ENCODE measurements around the gene RPL10.

The RPL10 gene

DNA sequence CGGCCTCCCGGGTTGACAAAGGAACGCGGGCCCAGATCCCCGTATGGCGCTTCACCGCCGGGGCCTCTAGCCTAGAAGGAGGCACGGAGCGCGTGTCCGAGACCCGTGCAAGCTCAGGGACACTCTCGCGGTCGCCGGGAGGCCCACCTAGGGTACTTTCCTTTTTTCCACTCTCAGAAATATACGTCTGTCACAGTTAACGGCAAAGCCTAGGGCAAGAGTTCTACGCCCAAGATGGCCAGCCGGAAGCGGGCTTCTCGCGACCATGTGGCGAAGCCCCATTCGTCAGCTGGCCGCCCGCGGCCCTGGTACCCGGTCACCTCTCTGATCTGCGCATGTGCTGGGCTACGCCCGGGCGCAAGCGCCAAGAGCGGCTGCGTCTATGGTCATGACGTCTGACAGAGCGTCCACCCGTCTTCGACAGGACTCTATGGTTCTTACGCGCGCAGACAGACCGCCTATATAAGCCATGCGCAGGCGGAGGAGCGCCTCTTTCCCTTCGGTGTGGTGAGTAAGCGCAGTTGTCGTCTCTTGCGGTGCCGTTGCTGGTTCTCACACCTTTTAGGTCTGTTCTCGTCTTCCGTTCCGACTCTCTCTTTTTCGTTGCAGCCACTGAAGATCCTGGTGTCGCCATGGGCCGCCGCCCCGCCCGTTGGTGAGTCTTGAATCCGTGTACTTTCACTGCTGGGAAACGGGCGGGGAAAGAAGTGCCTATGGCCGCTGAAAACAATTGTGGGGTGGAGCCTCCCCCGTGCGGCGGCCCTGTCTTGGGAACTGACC lies at the start of gene RPL10:
Gene RPL10 (plus strand): TSS at position 490 of the 780 bp plus-strand sequence. CDS start 143 bp downstream, at position 633.
- Histone ChIP-seq H3K27ac (ENCODE audit: low read length) (peak within 1 kb of the TSS; percentile 92), H3K4me2 (ENCODE audit: low read length) (peak within 1 kb of the TSS; percentile 100), H3K36me3 (replicated peaks; ENCODE audit: low read depth, low read length) (peaks cover 27% of the 10 kb centered on the region), H3K9me3 (ENCODE audit: insufficient read depth, low read length) (no peaks in the 10 kb centered on the region), H3K79me2 (ENCODE audit: low read length) (peaks cover 26% of the 10 kb centered on the region), H3K27me3 (ENCODE audit: low read depth, low read length) (no peaks in the 10 kb centered on the region), H3K4me3 (ENCODE audit: low read length) (peak within 1 kb of the TSS; percentile 92), H3K9ac (ENCODE audit: low read length) (peak within 1 kb of the TSS; percentile 97), H4K20me1 (ENCODE audit: insufficient read depth, low read length) (peaks cover 11% of the 10 kb centered on the region; the same call in 1 of the 2 replicates), H2AFZ (ENCODE audit: low read depth, low read length) (no peak within 1 kb of the TSS), H3K4me1 (ENCODE audit: low read length) (peaks cover 11% of the 10 kb centered on the region)
- no peak for TF ChIP-seq EZH2phosphoT487 (IDR thresholded peaks at IDR 0.05; ENCODE audit: low read depth)

DNA sequence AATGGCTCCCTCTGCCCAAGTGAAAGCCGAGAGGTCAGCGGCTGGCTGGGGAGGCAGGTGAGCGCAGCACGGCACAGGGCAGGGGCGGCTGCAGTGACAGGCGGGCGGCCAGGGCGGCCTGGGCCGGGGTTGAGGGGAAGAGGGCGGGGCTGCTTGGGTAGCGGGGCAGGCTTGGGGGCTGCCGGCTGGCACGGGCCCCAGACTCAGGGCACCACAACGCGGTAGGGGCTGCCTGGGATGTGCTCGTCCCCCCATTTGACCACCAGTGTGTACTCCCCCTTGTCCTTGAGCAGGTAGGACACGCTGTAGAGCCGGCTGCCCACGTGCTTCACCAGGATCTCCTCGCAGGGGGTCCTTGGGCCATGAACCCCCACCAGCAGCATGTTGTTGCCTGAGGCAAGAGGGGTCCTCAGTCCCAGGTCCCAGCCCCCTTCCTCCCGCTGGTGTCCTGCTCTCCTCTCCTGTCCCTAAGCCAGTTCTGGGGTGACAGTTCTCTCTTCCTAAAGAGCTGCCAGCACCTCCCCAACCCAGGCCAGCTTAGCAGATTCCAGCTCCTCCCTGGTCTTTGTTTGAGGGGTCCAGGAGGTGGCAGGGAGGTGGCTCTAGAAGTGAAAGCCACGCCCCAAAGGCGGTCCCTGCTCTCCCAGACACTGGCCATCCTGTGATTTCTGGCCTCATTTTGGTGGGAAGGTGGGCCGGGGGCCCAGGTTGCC lies 49.4 kb upstream of the RPL10 start:
- Histone ChIP-seq H3K4me1 (ENCODE audit: low read length) (peaks cover 5% of the 10 kb centered on the region), H3K9ac (ENCODE audit: low read length) (no peak overlapping the region), H3K27ac (ENCODE audit: low read length) (no peak overlapping the region), H3K36me3 (replicated peaks; ENCODE audit: low read depth, low read length) (peaks cover 22% of the 10 kb centered on the region), H3K4me3 (ENCODE audit: low read length) (no peak overlapping the region), H4K20me1 (ENCODE audit: insufficient read depth, low read length) (no peaks in the 10 kb centered on the region; the same call in 1 of the 2 replicates), H3K27me3 (ENCODE audit: low read depth, low read length) (no peaks in the 10 kb centered on the region), H3K4me2 (ENCODE audit: low read length) (no peak overlapping the region), H3K79me2 (ENCODE audit: low read length) (no peaks in the 10 kb centered on the region), H2AFZ (ENCODE audit: low read depth, low read length) (no peak overlapping the region), H3K9me3 (ENCODE audit: insufficient read depth, low read length) (no peaks in the 10 kb centered on the region)
- TF ChIP-seq EZH2phosphoT487 (IDR thresholded peaks at IDR 0.05; ENCODE audit: low read depth) = no peak
- TF ChIP-seq, protein P1, sequence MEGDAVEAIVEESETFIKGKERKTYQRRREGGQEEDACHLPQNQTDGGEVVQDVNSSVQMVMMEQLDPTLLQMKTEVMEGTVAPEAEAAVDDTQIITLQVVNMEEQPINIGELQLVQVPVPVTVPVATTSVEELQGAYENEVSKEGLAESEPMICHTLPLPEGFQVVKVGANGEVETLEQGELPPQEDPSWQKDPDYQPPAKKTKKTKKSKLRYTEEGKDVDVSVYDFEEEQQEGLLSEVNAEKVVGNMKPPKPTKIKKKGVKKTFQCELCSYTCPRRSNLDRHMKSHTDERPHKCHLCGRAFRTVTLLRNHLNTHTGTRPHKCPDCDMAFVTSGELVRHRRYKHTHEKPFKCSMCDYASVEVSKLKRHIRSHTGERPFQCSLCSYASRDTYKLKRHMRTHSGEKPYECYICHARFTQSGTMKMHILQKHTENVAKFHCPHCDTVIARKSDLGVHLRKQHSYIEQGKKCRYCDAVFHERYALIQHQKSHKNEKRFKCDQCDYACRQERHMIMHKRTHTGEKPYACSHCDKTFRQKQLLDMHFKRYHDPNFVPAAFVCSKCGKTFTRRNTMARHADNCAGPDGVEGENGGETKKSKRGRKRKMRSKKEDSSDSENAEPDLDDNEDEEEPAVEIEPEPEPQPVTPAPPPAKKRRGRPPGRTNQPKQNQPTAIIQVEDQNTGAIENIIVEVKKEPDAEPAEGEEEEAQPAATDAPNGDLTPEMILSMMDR (IDR thresholded peaks at IDR 0.05; ENCODE audit: low read depth, low read length) = no peak

DNA sequence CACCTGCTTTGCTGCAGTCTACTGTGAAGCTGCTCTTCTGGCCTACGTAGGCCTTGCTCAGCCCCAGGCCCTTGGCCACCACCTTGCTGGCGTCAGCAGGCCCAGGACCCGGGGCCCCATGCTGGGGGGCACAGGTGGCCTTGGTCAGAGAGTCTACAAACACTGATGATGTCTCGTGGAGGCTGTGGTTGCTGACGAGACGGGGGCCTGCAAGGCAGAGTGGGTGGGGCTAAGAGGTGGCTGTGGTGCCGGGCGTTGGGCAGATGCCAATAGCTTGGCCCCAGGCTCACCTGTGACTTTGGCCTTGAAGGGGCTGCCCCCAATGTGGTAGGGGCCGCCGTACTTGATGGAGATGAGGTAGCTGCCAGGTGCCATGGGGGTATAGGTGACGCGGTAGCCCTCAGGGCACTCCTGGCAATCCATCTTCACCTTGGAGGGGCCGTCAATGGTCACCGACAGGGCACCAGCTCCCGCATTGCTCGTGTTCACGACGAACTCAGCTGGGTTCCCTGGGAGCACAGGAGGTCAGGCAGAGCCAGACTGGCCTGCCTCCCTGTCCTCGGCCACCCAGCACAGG lies 48.7 kb upstream of the RPL10 start:
- no peak overlapping the region for H3K27ac ChIP-seq (ENCODE audit: low read length)
- no peak for TF ChIP-seq EZH2phosphoT487 (IDR thresholded peaks at IDR 0.05; ENCODE audit: low read depth)
- TF ChIP-seq, protein P1 (IDR thresholded peaks at IDR 0.05; ENCODE audit: low read depth, low read length) = no peak
- H3K27me3 ChIP-seq (ENCODE audit: low read depth, low read length) = no peaks in the 10 kb centered on the region
- H3K36me3 ChIP-seq (replicated peaks; ENCODE audit: low read depth, low read length) = peaks cover 28% of the 10 kb centered on the region
- H3K4me1 ChIP-seq (ENCODE audit: low read length) = peaks cover 5% of the 10 kb centered on the region
- H2AFZ ChIP-seq (ENCODE audit: low read depth, low read length) = no peak overlapping the region
- no peak overlapping the region for H3K4me3 ChIP-seq (ENCODE audit: low read length)
- no peak overlapping the region for H3K4me2 ChIP-seq (ENCODE audit: low read length)
- no peaks in the 10 kb centered on the region; the same call in 1 of the 2 replicates for H4K20me1 ChIP-seq (ENCODE audit: insufficient read depth, low read length)
- no peak overlapping the region for H3K9ac ChIP-seq (ENCODE audit: low read length)
- H3K9me3 ChIP-seq (ENCODE audit: insufficient read depth, low read length) = no peaks in the 10 kb centered on the region
- H3K79me2 ChIP-seq (ENCODE audit: low read length) = no peaks in the 10 kb centered on the region

DNA sequence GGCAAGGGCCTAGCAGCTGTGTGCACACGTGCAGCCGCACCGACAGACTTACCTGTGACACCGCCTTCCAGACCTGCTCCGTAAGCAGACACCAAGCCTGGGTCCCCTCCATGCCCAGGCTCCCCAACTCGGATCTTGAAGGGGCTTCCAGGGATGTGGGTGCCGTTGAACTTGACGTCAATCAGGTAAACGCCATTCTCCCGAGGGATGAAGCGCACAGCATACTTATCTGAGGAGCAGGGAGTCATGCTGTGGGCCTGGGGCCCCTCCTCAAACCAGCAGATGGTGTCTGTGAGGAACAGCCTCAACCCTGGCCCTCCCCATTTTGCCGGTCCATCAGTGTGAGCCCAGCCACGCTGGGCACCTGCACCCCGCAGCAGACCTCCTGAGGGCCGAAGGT lies 48.2 kb upstream of the RPL10 start:
- Histone ChIP-seq H3K4me3 (ENCODE audit: low read length) (no peak overlapping the region), H2AFZ (ENCODE audit: low read depth, low read length) (no peak overlapping the region), H3K27ac (ENCODE audit: low read length) (no peak overlapping the region), H3K36me3 (replicated peaks; ENCODE audit: low read depth, low read length) (peaks cover 30% of the 10 kb centered on the region), H4K20me1 (ENCODE audit: insufficient read depth, low read length) (no peaks in the 10 kb centered on the region; the same call in 1 of the 2 replicates), H3K79me2 (ENCODE audit: low read length) (no peaks in the 10 kb centered on the region), H3K27me3 (ENCODE audit: low read depth, low read length) (no peaks in the 10 kb centered on the region), H3K9me3 (ENCODE audit: insufficient read depth, low read length) (no peaks in the 10 kb centered on the region), H3K9ac (ENCODE audit: low read length) (no peak overlapping the region), H3K4me1 (ENCODE audit: low read length) (peaks cover 5% of the 10 kb centered on the region), H3K4me2 (ENCODE audit: low read length) (no peak overlapping the region)
- TF ChIP-seq, protein P1 (IDR thresholded peaks at IDR 0.05; ENCODE audit: low read depth, low read length) = no peak
- no peak for TF ChIP-seq EZH2phosphoT487 (IDR thresholded peaks at IDR 0.05; ENCODE audit: low read depth)
